ENCODE data around the gene CTNND1.

GRCh38 chr11:57762235-57762861 is 746 bp downstream of the CTNND1 start:
- TF ChIP-seq CTCF (conservative IDR thresholded peaks at IDR 0.05; ENCODE audit: low read length) = no peak
- TF ChIP-seq EZH2phosphoT487 (IDR thresholded peaks at IDR 0.05; ENCODE audit: borderline replicate concordance, low read depth, low read length) = no peak
